PC-3 (cell line): ENCODE results near the gene CWF19L1. TPM values are rescaled to one million over a fixed set of nuclear protein-coding genes. Genes with fewer than 3 reads are reported as not detected.
"Not testable (repeated sequence)": the region's sequence is repeated elsewhere in the genome, so short reads cannot be mapped to it uniquely, and the experiment has no call there.

Experiments
- ATAC-seq: fragments of 200-7000 bp; cut with Tn5 transposase; 2 replicates; pipeline ENCODE4 v1.9.1; 2020; ENCODE audit warnings: mild to moderate bottlenecking, moderate library complexity
- BruUV-seq: library from RNA; stranded (reverse); fragments of 400-500 nt; replicated peaks from 2 replicates; lab custom pipeline; 2021; lab: Mats Ljungman, UMichigan
- CTCF ChIA-PET: fragments of 300-600 bp; sonication (Branson Sonifier 250); formaldehyde crosslinking; loops from one replicate; lab custom pipeline; 2022; ENCODE audit warnings: antibody characterized with exemption; lab: Charles Lee
- POLR2A ChIA-PET: fragments of 300-600 bp; sonication (Branson Sonifier 250); formaldehyde crosslinking; loops from one replicate; lab custom pipeline; 2022; ENCODE audit warnings: antibody characterized with exemption; ENCODE audit not compliant: unreplicated experiment; lab: Charles Lee
- DNase-seq: peaks from one replicate; pipeline ENCODE4 v3.0.0-alpha.2; 2015
- H2AFZ ChIP-seq: fragments of 300-600 bp; sonication (generic); 2 replicates; pipeline ENCODE4 v1.6.0; 2016; ENCODE audit warnings: antibody characterized with exemption, low read length
- H3F3A ChIP-seq: fragments of 300-600 bp; sonication (generic); one replicate; pipeline ENCODE4 v1.6.0; 2017; ENCODE audit warnings: antibody characterized with exemption, low read length, control low read depth, mild to moderate bottlenecking; ENCODE audit not compliant: unreplicated experiment
- H3K27ac ChIP-seq: fragments of 300-600 bp; sonication (generic); 2 replicates; pipeline ENCODE4 v1.5.1; 2016; ENCODE audit warnings: mild to moderate bottlenecking, low read length
- H3K27me3 ChIP-seq: fragments of 300-600 bp; sonication (generic); 2 replicates; pipeline ENCODE4 v1.6.1; 2016; ENCODE audit warnings: low read length, mixed read lengths
- H3K36me3 ChIP-seq: fragments of 300-600 bp; sonication (generic); 2 replicates; pipeline ENCODE4 v1.6.1; 2016; ENCODE audit warnings: low read depth, mixed run types, low read length, mixed read lengths
- H3K4me1 ChIP-seq: fragments of 300-600 bp; sonication (generic); 2 replicates; pipeline ENCODE4 v1.5.1; 2016; ENCODE audit warnings: low read length; ENCODE audit not compliant: insufficient read depth
- H3K4me2 ChIP-seq: fragments of 300-600 bp; sonication (generic); 2 replicates; pipeline ENCODE4 v1.6.0; 2016; ENCODE audit warnings: low read length
- H3K4me3 ChIP-seq: fragments of 300-600 bp; sonication (generic); 2 replicates; pipeline ENCODE4 v1.5.1; 2016; ENCODE audit warnings: mild to moderate bottlenecking, low read length, mixed read lengths
- H3K79me2 ChIP-seq: fragments of 300-600 bp; sonication (generic); 2 replicates; pipeline ENCODE4 v1.6.1; 2017; ENCODE audit warnings: low read length, mixed read lengths
- H3K9ac ChIP-seq: fragments of 300-600 bp; sonication (generic); 2 replicates; pipeline ENCODE4 v1.6.0; 2016; ENCODE audit warnings: mild to moderate bottlenecking, low read length
- H3K9me2 ChIP-seq: fragments of 300-600 bp; sonication (generic); replicated peaks from 2 replicates; pipeline ENCODE4 v1.6.1; 2016; ENCODE audit warnings: mixed run types, low read length, mixed read lengths
- H3K9me3 ChIP-seq: fragments of 300-600 bp; sonication (generic); 2 replicates; pipeline ENCODE4 v1.6.1; 2016; ENCODE audit warnings: low read length, mixed read lengths
- H4K20me1 ChIP-seq: fragments of 300-600 bp; sonication (generic); 2 replicates; pipeline ENCODE4 v1.6.1; 2016; ENCODE audit warnings: low read length, mixed read lengths
- CTCF ChIP-seq: fragments of 300-600 bp; sonication (generic); conservative IDR thresholded peaks from 2 replicates; pipeline ENCODE4 v1.5.1; 2017; ENCODE audit warnings: antibody characterized with exemption, low read depth, mild to moderate bottlenecking, low read length
- EZH2 ChIP-seq: fragments of 300-600 bp; sonication (generic); IDR thresholded peaks from one replicate; pipeline ENCODE4 v1.6.1; 2017; ENCODE audit warnings: antibody characterized with exemption, mild to moderate bottlenecking, low read length; ENCODE audit not compliant: unreplicated experiment
- EZH2phosphoT487 ChIP-seq: fragments of 300-600 bp; sonication (generic); IDR thresholded peaks from 2 replicates; pipeline ENCODE4 v1.6.1; 2018; ENCODE audit warnings: mild to moderate bottlenecking, antibody characterized with exemption, low read length, borderline replicate concordance
- intact Hi-C: fragments of 100-400 bp; cut with micrococcal nuclease; formaldehyde crosslinking; loops from 2 replicates; pipeline ENCODE4 v1.9.0; 2023
- total RNA-seq: library from RNA; depleted of rRNA; stranded (reverse); fragments of >200 nt; gene quantifications from 2 replicates; pipeline ENCODE4 v1.2.3, GENCODE V29; 2014

Gene CWF19L1
- total RNA-seq, 1 experiment from 2014 or later = 31.4 TPM

DNA sequence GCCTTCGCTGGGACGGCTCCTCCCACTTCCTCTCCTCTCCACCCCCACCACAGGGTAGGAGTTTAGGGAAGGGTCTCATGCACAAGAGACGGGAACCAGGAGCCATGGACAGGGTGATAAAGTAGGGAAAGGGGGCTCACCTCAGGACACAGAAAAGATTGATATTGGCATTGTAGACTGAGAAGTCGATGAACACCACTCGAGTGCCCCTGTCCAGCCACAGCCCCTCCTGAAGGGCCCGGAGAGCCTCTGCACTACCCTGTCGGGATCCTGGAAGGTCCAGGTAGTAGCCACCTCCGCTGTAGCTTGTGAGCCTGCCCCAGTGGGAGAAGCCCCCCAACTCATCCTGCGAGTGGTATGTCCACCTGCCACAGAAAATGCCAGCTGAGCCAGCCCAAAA is 29.8 kb upstream of the CWF19L1 start:
- BruUV-seq = no TSS peak
- intact Hi-C loops = no loop called here
- no peak for DNase-seq
- Histone ChIP-seq H3K9me2 (no peaks in the 10 kb centered on the region), H3K9me3 (no peaks in the 10 kb centered on the region), H3K4me1 (no peaks in the 10 kb centered on the region), H3K79me2 (no peaks in the 10 kb centered on the region), H3K4me3 (no peak overlapping the region), H3K4me2 (no peak overlapping the region), H3K27me3 (no peaks in the 10 kb centered on the region), H3K9ac (no peak overlapping the region), H2AFZ (no peak overlapping the region), H4K20me1 (no peaks in the 10 kb centered on the region), H3K27ac (no peak overlapping the region), H3F3A (no peaks in the 10 kb centered on the region), H3K36me3 (no peaks in the 10 kb centered on the region)
- ATAC-seq = no peak
- POLR2A ChIA-PET = no interaction called here
- TF ChIP-seq CTCF (no peak), EZH2 (no peak), EZH2phosphoT487 (no peak)
- CTCF ChIA-PET = no interaction called here

DNA sequence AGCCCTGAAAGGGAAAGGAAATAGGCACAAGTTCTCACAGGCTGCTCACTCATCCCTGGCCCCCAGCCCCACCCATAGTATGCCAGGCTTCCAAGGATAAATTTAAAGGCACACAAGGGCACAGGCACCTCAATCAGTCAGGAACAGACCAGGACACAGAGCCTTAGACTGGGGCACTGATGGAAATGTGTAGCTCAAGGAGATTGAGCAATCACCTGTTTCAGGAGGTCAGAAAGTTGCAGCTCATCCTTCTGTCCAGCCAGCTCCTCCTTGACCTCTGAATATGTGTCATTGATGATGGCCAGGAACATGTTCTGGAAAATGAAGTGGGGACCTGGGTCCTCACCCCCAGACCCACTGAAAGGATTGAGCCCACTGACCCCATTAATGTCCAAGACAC is 25.6 kb upstream of the CWF19L1 start:
- H3K9me3 ChIP-seq = no peaks in the 10 kb centered on the region
- TF ChIP-seq CTCF (no peak), EZH2phosphoT487 (no peak), EZH2 (no peak)
- intact Hi-C loops = no loop called here
- no peaks in the 10 kb centered on the region for H3K79me2 ChIP-seq
- H3K4me3 ChIP-seq = no peak overlapping the region
- no peaks in the 10 kb centered on the region for H3K4me1 ChIP-seq
- H4K20me1 ChIP-seq = no peaks in the 10 kb centered on the region
- H3F3A ChIP-seq = no peaks in the 10 kb centered on the region
- H3K36me3 ChIP-seq = no peaks in the 10 kb centered on the region
- CTCF ChIA-PET = no interaction called here
- H2AFZ ChIP-seq = no peak overlapping the region
- no peak for DNase-seq
- H3K9ac ChIP-seq = no peak overlapping the region
- BruUV-seq = no TSS peak
- POLR2A ChIA-PET = interaction anchor here (0.5 kb wide), 1 partner anchor 80 kb away, joined by 7 read pairs; no protein-coding TSS in a partner anchor
- ATAC-seq = no peak
- no peak overlapping the region for H3K4me2 ChIP-seq
- H3K27ac ChIP-seq = no peak overlapping the region
- H3K27me3 ChIP-seq = no peaks in the 10 kb centered on the region
- no peaks in the 10 kb centered on the region for H3K9me2 ChIP-seq

GRCh38 chr10:100292300-100292699 is 24.9 kb upstream of the CWF19L1 start:
- H3K27ac ChIP-seq, H3K4me2 ChIP-seq, H3K79me2 ChIP-seq, H4K20me1 ChIP-seq, H3K4me3 ChIP-seq, H3F3A ChIP-seq, BruUV-seq, H2AFZ ChIP-seq, CTCF ChIA-PET, H3K9ac ChIP-seq, H3K9me3 ChIP-seq, H3K4me1 ChIP-seq, H3K27me3 ChIP-seq, H3K9me2 ChIP-seq, POLR2A ChIA-PET, H3K36me3 ChIP-seq, intact Hi-C loops, ATAC-seq, DNase-seq: not testable (repeated sequence)
